Uterus (tissue), 2 donors: ENCODE data around the gene RTN4RL2.

Experiments used
- POLR2A ChIP-seq, 2 donors: fragments of 450-650 bp; IDR thresholded peaks; one replicate each; pipeline ENCODE4 v1.6.1; 2016; ENCODE audit warnings: antibody characterized with exemption in 2 of 2, mild to moderate bottlenecking in 1 of 2, moderate library complexity in 1 of 2
- TF ChIP-seq, protein P1 (sequence below), 4 experiments: fragments of 200-600 bp in 2 of 4; fragments of 450-650 bp in 2 of 4; sonication (generic) in 2 of 4; IDR thresholded peaks; one replicate each; pipeline ENCODE4 v1.5.1; 2016 to 2019; ENCODE audit warnings: antibody characterized with exemption in 4 of 4, mild to moderate bottlenecking in 2 of 4, moderate library complexity in 1 of 4

DNA sequence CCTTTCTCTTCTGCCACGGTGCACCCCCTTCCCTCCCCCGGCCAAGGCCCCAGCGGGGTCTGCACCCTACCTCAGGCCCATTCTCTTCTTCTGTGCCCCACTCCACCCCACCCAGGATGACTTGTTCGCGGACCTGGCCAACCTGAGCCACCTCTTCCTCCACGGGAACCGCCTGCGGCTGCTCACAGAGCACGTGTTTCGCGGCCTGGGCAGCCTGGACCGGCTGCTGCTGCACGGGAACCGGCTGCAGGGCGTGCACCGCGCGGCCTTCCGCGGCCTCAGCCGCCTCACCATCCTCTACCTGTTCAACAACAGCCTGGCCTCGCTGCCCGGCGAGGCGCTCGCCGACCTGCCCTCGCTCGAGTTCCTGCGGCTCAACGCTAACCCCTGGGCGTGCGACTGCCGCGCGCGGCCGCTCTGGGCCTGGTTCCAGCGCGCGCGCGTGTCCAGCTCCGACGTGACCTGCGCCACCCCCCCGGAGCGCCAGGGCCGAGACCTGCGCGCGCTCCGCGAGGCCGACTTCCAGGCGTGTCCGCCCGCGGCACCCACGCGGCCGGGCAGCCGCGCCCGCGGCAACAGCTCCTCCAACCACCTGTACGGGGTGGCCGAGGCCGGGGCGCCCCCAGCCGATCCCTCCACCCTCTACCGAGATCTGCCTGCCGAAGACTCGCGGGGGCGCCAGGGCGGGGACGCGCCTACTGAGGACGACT is 15.9 kb downstream of the RTN4RL2 start:
- TF ChIP-seq, protein P1, sequence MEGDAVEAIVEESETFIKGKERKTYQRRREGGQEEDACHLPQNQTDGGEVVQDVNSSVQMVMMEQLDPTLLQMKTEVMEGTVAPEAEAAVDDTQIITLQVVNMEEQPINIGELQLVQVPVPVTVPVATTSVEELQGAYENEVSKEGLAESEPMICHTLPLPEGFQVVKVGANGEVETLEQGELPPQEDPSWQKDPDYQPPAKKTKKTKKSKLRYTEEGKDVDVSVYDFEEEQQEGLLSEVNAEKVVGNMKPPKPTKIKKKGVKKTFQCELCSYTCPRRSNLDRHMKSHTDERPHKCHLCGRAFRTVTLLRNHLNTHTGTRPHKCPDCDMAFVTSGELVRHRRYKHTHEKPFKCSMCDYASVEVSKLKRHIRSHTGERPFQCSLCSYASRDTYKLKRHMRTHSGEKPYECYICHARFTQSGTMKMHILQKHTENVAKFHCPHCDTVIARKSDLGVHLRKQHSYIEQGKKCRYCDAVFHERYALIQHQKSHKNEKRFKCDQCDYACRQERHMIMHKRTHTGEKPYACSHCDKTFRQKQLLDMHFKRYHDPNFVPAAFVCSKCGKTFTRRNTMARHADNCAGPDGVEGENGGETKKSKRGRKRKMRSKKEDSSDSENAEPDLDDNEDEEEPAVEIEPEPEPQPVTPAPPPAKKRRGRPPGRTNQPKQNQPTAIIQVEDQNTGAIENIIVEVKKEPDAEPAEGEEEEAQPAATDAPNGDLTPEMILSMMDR (IDR thresholded peaks at IDR 0.05) = no peak
- TF ChIP-seq POLR2A (IDR thresholded peaks at IDR 0.05) = no peak
